Panc1 (cell line): Measurements from ENCODE around the gene RGS10. TPM values are rescaled to one million over a fixed set of nuclear protein-coding genes. Genes with fewer than 3 reads are reported as not detected.

Source experiments
- ATAC-seq: fragments of 200-7000 bp; cut with Tn5 transposase; 2 replicates; pipeline ENCODE4 v1.9.1; 2020; ENCODE audit warnings: mild to moderate bottlenecking, moderate library complexity
- BruUV-seq: library from RNA; stranded (reverse); fragments of 400-500 nt; replicated peaks from 2 replicates; lab custom pipeline; 2021; lab: Mats Ljungman, UMichigan
- CTCF ChIA-PET: fragments of 300-600 bp; sonication (Branson Sonifier 250); formaldehyde crosslinking; loops from one replicate; lab custom pipeline; 2022; ENCODE audit warnings: antibody characterized with exemption; lab: Charles Lee
- POLR2A ChIA-PET: fragments of 300-600 bp; sonication (Branson Sonifier 250); formaldehyde crosslinking; loops from one replicate; lab custom pipeline; 2022; ENCODE audit warnings: antibody characterized with exemption; lab: Charles Lee
- DNase-seq: peaks from one replicate; pipeline ENCODE4 v3.0.0-alpha.2; 2010; ENCODE audit warnings: low read depth, low spot score
- H3K27ac ChIP-seq: 2 replicates; pipeline ENCODE4 v1.5.1; 2011; ENCODE audit warnings: mild to moderate bottlenecking, low read length, inconsistent platforms
- H3K27me3 ChIP-seq: fragments of 200-500 bp; sonication (Bioruptor generic); 2 replicates; pipeline ENCODE4 v1.6.0; 2014; ENCODE audit warnings: low read length, inconsistent platforms; ENCODE audit not compliant: control insufficient read depth, insufficient read depth
- H3K36me3 ChIP-seq: fragments of 200-500 bp; sonication (Bioruptor generic); 2 replicates; pipeline ENCODE4 v1.5.1; 2014; ENCODE audit warnings: inconsistent platforms, mild to moderate bottlenecking, low read length, moderate library complexity; ENCODE audit not compliant: control insufficient read depth, insufficient read depth
- H3K4me1 ChIP-seq: 2 replicates; pipeline ENCODE4 v1.5.1; 2011; ENCODE audit warnings: inconsistent platforms, mild to moderate bottlenecking, low read length, moderate library complexity; ENCODE audit not compliant: control insufficient read depth, insufficient read depth
- H3K4me3 ChIP-seq, 2 experiments: 2 replicates each; pipeline ENCODE4 v1.5.1; 2011 to 2012; ENCODE audit warnings: low read depth in 2 of 2, low read length in 2 of 2, mild to moderate bottlenecking in 2 of 2, inconsistent platforms in 1 of 2, moderate library complexity in 1 of 2
- H3K9me3 ChIP-seq: fragments of 200-500 bp; sonication (Bioruptor generic); 2 replicates; pipeline ENCODE4 v1.5.1; 2014; ENCODE audit warnings: low read depth, mild to moderate bottlenecking, inconsistent platforms, low read length, moderate library complexity; ENCODE audit not compliant: control insufficient read depth, insufficient read depth
- POLR2AphosphoS5 ChIP-seq: IDR thresholded peaks from 2 replicates; pipeline ENCODE4 v1.6.1; 2012; ENCODE audit warnings: mild to moderate bottlenecking, low read depth, low read length, moderate library complexity
- SIN3A ChIP-seq: IDR thresholded peaks from 2 replicates; pipeline ENCODE4 v1.6.1; 2012; ENCODE audit warnings: low read depth, mild to moderate bottlenecking, low read length, moderate library complexity, borderline replicate concordance; ENCODE audit not compliant: insufficient read depth
- TCF7L2 ChIP-seq: IDR thresholded peaks from 2 replicates; pipeline ENCODE4 v1.6.1; 2011; ENCODE audit warnings: mild to moderate bottlenecking, low read depth, low read length, inconsistent platforms
- in situ Hi-C: cut with HindIII; loops from 2 replicates; pipeline ENCODE4 v1.10.0; 2016; ENCODE audit warnings: low sequenced_read_pairs, low pct_unique_long_range_greater_than_20kb
- intact Hi-C: fragments of 100-400 bp; cut with micrococcal nuclease; formaldehyde crosslinking; loops from one replicate; pipeline ENCODE4 v1.10.0; 2022; ENCODE audit not compliant: unreplicated experiment
- total RNA-seq: library from RNA; stranded (reverse); gene quantifications from one replicate; pipeline ENCODE4 v1.2.1, GENCODE V29; 2021; ENCODE audit not compliant: unreplicated experiment
- TF ChIP-seq, protein P1 (sequence below): fragments of 450-650 bp; IDR thresholded peaks from 2 replicates; pipeline ENCODE4 v1.5.1; 2017; ENCODE audit warnings: mild to moderate bottlenecking
- TF ChIP-seq, protein P2 (sequence below), 2 experiments: IDR thresholded peaks; 2 replicates each; pipeline ENCODE4 v1.6.1; 2011 to 2012; ENCODE audit warnings: low read depth in 2 of 2, control low read depth in 1 of 2, low read length in 1 of 2, mild to moderate bottlenecking in 1 of 2, moderate library complexity in 1 of 2; ENCODE audit not compliant: insufficient read depth in 1 of 2

The RGS10 gene
- total RNA-seq, 1 experiment from 2014 or later = 68.6 TPM

DNA sequence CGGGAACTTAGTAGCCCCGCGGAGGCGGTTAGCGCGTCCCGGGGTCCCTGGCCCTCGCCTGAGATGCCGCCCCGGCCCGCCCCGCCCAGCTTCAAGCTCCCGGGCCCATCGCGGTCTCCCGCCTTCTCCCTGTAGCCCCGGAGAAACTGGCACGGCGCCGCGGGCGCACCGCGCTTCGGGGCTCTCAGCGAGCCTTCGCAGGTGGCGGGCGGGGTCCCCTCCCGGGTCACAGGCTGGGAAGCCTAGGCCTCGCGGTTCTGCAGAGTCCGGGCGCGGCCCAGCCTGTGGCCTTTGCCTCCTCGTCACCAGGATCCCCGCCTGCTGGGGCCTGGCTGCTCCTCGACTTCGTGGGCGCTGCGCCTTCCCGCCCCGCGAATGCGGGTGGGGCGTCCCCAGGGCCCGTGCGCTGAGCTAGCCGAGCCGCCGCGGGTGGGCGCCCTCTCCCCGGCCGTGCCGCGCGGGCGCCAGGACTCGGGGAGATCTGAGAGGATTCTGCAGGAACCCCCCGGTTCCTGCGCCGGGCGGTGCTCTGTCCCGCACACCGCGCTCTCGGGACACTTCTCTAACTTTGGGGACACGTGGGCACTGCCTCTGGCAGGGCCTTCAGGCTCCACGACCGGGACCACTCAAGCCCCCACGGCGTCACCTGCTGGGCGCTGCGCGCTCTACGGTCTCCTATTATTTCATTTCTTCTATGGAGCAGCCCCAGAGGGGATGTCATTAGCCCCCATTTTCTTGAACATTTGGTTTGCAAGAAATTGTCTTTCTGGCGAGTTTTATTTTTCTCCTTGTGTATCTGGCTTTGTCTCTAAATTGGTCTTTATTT lies 682 bp upstream of the RGS10 start:
- no peaks in the 10 kb centered on the region for H3K27me3 ChIP-seq
- H3K4me3 ChIP-seq = peak overlapping the region; percentile 75 to 82
- in situ Hi-C loops = no loop called here
- H3K36me3 ChIP-seq = no peaks in the 10 kb centered on the region; the same call in 1 of the 2 replicates
- no peaks in the 10 kb centered on the region for H3K9me3 ChIP-seq
- TF ChIP-seq SIN3A = peak; percentile 44; the same call in 1 of the 2 replicates
- TF ChIP-seq, protein P1, sequence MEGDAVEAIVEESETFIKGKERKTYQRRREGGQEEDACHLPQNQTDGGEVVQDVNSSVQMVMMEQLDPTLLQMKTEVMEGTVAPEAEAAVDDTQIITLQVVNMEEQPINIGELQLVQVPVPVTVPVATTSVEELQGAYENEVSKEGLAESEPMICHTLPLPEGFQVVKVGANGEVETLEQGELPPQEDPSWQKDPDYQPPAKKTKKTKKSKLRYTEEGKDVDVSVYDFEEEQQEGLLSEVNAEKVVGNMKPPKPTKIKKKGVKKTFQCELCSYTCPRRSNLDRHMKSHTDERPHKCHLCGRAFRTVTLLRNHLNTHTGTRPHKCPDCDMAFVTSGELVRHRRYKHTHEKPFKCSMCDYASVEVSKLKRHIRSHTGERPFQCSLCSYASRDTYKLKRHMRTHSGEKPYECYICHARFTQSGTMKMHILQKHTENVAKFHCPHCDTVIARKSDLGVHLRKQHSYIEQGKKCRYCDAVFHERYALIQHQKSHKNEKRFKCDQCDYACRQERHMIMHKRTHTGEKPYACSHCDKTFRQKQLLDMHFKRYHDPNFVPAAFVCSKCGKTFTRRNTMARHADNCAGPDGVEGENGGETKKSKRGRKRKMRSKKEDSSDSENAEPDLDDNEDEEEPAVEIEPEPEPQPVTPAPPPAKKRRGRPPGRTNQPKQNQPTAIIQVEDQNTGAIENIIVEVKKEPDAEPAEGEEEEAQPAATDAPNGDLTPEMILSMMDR = peak; percentile 97
- no peak for TF ChIP-seq TCF7L2
- TF ChIP-seq POLR2AphosphoS5 = 0 out of 2 replicates have a peak, but pooled peaks have one; percentile 14
- CTCF ChIA-PET = interaction anchor here (0.6 to 1.4 kb wide), 4 partner anchors 15 to 344 kb away, joined by 3 to 4 read pairs (median 3); no protein-coding TSS in a partner anchor
- H3K27ac ChIP-seq = peak overlapping the region; percentile 68
- H3K4me1 ChIP-seq = peaks cover 52% of the 10 kb centered on the region
- intact Hi-C loops = no loop called here
- DNase-seq (peak; percentile 28), ATAC-seq (peak; percentile 71)
- POLR2A ChIA-PET = interaction anchor here (0.5 kb wide), 1 partner anchor 13 kb away, joined by 3 read pairs; no protein-coding TSS in a partner anchor
- BruUV-seq = no TSS peak

GRCh38 chr10:119541459-119542356 lies 811 bp downstream of the RGS10 start:
- ChIA-PET CTCF (interaction anchor here (0.6 to 0.9 kb wide), 3 partner anchors 43 to 1628 kb away, joined by 3 read pairs; no protein-coding TSS in a partner anchor), POLR2A (interaction anchor here (0.5 to 0.7 kb wide), 5 partner anchors 110 to 373 kb away, joined by 3 to 6 read pairs (median 5); partner anchors contain the start of gene BAG3)
- Histone ChIP-seq H3K4me3 (peak overlapping the region; percentile 75 to 82), H3K27me3 (no peaks in the 10 kb centered on the region), H3K36me3 (no peaks in the 10 kb centered on the region; the same call in 1 of the 2 replicates), H3K4me1 (peaks cover 61% of the 10 kb centered on the region), H3K9me3 (no peaks in the 10 kb centered on the region), H3K27ac (peak overlapping the region; percentile 80)
- in situ Hi-C loops (no loop called here), intact Hi-C loops (no loop called here)
- TF ChIP-seq POLR2AphosphoS5 = no peak
- TF ChIP-seq, protein P2, sequence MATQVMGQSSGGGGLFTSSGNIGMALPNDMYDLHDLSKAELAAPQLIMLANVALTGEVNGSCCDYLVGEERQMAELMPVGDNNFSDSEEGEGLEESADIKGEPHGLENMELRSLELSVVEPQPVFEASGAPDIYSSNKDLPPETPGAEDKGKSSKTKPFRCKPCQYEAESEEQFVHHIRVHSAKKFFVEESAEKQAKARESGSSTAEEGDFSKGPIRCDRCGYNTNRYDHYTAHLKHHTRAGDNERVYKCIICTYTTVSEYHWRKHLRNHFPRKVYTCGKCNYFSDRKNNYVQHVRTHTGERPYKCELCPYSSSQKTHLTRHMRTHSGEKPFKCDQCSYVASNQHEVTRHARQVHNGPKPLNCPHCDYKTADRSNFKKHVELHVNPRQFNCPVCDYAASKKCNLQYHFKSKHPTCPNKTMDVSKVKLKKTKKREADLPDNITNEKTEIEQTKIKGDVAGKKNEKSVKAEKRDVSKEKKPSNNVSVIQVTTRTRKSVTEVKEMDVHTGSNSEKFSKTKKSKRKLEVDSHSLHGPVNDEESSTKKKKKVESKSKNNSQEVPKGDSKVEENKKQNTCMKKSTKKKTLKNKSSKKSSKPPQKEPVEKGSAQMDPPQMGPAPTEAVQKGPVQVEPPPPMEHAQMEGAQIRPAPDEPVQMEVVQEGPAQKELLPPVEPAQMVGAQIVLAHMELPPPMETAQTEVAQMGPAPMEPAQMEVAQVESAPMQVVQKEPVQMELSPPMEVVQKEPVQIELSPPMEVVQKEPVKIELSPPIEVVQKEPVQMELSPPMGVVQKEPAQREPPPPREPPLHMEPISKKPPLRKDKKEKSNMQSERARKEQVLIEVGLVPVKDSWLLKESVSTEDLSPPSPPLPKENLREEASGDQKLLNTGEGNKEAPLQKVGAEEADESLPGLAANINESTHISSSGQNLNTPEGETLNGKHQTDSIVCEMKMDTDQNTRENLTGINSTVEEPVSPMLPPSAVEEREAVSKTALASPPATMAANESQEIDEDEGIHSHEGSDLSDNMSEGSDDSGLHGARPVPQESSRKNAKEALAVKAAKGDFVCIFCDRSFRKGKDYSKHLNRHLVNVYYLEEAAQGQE (IDR thresholded peaks at IDR 0.05; ENCODE audit: insufficient read depth in 1 of 2, low read depth in 2 of 2, low read length in 1 of 2) = no peak
- TF ChIP-seq TCF7L2 = no peak
- TF ChIP-seq, protein P1 = no peak
- no peak for TF ChIP-seq SIN3A
- DNase-seq (no peak), ATAC-seq (peak; percentile 3; the same call in 1 of the 2 replicates)
- no TSS peak for BruUV-seq
